Fibroblast of skin of abdomen (primary cell): ENCODE measurements around the gene MOGAT1. TPM values are rescaled to one million over a fixed set of nuclear protein-coding genes. Genes with fewer than 3 reads are reported as not detected.

Experiments
- DNase-seq: peaks from one replicate; pipeline ENCODE4 v3.0.0-alpha.2; 2013
- polyA plus RNA-seq, 2 experiments: library from polyadenylated mRNA; unstranded; fragments of 120-200 nt; gene quantifications; one replicate each; pipeline ENCODE4 v1.2.1, GENCODE V29; 2013; ENCODE audit not compliant: insufficient read length in 2 of 2

The MOGAT1 gene, protein sequence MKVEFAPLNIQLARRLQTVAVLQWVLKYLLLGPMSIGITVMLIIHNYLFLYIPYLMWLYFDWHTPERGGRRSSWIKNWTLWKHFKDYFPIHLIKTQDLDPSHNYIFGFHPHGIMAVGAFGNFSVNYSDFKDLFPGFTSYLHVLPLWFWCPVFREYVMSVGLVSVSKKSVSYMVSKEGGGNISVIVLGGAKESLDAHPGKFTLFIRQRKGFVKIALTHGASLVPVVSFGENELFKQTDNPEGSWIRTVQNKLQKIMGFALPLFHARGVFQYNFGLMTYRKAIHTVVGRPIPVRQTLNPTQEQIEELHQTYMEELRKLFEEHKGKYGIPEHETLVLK
- not detected for polyA plus RNA-seq (2013, experiment 1 of 2; ENCODE audit: insufficient read length)
- polyA plus RNA-seq (2013, experiment 2 of 2; ENCODE audit: insufficient read length): not detected

DNA sequence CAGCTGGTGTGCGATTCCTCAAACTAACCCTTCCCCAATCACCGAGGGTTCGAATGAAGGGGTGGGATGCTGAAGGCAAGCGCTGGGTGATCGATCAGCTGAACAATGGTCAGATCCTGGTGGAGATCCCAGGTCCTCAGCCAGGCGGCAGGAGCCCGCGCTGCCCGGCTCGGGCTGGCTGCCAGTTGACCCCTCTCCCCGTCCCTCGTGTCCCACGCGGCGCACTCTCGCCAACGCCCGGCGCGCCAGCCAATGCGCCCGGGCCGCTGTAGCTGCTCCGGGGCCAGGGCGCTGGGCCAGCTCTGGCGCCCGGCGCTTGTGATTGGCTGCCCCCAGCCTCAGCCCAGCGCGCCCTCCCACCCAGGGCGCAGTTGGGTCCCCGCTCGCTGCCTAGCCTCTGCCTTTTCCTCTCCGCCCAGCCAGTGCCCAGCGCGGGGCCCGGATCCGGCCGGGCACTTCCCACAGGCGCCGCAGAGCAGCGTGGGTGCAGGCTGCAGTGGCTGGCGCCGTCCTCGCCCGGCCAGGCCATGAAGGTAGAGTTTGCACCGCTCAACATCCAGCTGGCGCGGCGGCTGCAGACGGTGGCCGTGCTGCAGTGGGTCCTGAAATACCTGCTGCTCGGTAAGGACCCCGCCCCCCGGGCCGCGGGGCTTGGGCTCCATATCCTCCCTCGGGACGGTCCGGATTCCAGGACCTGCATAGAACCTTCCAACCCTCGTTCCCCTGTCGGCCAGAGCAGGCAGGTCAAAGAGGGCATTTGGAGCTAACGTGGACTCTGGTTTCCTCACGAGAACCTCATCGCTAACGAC, at the start of gene MOGAT1:
Gene MOGAT1 (plus strand): TSS at position 400 of the 809 bp plus-strand sequence. CDS start 128 bp downstream, at position 528.
- DNase-seq: no peak

DNA sequence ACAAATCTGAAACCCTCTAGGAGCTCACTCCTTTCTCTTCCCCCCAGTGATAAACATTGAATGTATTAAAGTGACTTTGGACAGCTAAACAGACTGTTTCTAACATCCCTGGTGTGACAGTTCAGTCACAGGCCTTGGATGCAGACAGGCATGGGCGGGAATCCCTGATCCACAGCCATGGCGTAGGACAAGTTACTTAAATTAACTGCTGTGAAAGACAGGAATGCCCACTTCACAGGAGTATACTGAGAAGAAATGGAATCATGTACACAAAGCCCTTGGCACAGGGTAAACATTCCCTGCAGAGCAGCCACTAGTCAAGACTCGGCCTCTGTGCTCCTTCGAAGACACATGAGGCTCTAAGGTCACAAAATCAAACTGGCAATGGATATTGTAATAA, 49.6 kb upstream of the MOGAT1 start:
- DNase-seq: no peak

DNA sequence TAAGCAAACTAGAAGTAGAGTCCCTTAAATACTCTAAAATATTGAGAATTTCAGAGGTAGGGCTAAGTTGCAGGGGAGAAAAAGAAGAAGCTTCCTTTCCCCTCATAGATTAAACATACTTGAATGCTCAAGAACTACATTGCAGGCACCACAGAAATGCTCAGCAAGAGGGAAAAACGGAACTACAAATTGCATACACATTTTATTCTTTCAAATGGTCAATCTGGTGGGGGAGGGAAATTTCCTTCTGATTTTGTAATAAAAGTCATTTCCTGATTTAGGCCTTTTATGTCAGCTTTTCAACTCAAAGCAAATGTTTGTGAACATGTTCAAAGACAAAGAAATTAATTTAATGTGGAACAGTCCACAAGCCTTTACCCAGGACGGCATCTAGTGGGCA, 48.5 kb upstream of the MOGAT1 start:
- DNase-seq: no peak

DNA sequence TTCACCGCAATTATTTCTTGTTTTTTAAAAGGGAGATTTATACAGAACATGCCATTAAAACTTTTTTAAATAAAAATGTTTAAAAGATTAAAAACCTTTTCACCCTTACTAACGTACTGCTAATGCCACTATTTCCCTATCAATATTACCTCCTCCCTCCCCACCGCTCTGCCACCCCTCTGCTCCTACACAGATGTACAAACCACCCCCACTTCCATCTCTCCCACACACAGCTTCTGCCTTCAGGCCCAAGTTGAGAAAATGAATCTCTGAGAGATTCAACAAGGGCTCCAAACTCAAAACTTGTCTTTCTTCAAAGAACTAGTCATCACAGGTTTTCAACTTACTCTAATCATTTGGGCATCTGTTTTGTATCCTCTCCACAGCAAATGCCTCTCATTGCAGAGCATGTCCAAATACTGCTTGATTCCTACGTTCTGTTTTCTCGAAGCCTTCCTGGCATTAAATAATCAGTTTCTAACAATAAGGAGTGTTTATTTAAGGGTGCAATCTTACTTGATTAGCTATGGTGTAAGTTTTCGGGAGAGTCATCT, 47.6 kb upstream of the MOGAT1 start:
- DNase-seq: no peak

DNA sequence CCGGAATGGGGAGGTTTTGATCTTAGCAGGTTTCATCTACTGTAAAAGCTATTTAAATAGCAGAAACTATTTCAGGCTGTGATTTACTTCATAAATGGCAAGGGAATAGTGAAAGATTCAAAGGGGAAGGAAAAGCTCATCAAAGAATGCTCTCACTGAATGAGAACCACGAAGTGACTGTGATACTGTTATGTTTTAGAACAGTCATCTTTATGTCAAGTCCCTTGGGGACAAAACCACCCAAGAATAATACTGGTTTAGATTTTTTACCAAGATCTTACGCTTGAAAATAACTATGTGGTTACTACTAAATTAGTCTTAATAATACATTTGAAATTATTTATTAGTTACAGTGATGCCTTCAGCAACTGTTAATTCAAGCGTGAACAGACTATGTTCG, 43.7 kb upstream of the MOGAT1 start:
- peak; percentile 46 for DNase-seq

DNA sequence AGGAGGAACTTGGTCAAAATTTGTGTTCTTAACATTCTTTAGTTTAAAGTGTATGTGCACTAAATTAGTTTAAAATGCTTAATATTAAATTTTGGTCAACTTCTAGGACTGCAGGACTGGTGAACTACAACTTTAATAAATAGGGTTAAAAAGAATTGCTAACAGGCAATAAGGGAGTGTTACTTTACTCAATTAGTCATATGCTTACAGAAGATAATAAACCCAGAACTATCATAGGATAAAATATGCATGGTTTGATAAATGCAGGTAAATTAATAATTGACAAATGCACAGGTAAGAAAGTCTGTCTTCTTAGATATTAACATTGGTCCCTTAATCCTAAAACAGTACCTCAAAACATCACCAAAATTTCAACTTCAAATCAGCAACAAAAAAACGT, 36.2 kb upstream of the MOGAT1 start:
- DNase-seq: no peak

DNA sequence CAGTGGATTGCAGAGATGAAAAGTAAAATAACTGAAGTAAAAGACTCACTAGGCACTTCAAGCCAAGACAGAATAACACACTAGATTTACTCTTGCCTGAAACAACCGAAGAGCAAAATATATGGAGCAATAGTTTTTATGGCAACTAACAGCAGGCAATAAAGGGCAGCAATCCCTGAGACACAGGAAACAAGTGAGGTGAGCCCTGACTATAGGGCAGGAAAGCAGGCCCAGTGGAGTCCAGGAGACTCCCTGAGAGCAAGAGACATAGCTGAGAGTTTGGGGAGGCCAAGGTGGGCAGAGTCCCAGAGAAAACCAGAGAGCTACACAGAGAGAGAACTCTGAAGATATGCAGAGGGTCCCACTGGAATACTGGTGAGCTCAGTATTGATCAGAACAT, 34.4 kb upstream of the MOGAT1 start:
- DNase-seq: no peak

DNA sequence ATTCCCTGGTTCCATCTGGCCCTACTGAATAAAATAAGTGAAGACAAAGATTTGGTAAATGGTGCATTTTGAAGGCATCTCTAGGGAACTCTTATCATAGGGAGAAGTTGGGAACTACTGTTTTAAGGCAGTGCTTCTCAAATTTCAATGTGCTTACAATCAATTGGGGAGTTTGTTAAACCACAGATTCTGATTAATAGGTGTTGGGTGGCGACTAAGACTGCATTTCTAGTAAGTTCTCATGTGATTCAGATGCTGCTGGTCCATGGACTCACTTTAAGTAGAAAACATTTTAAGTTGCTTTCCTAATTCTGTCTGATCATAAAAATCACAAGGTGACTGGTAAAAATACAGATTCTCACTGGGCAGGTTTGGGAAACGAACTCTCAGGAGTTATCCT, 30.1 kb upstream of the MOGAT1 start:
- DNase-seq: peak; percentile 21

DNA sequence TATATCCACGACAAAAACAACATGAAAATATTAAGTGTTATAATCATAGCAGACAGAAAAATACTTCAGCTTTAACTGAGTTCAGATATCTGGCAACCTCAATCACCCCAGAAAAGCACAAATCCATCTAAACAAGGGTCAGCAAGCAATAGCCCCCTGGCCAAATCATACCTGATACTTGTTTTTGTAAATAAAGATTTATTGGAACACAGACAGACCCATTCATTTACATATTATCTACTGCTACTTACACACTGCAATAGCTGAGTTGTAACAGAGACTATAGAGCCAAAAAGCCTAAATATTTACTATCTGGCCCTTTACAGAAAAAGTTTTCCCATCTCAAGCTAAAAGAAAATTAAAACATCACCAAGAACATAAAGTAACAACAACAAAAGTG, 28.3 kb upstream of the MOGAT1 start:
- DNase-seq: no peak

DNA sequence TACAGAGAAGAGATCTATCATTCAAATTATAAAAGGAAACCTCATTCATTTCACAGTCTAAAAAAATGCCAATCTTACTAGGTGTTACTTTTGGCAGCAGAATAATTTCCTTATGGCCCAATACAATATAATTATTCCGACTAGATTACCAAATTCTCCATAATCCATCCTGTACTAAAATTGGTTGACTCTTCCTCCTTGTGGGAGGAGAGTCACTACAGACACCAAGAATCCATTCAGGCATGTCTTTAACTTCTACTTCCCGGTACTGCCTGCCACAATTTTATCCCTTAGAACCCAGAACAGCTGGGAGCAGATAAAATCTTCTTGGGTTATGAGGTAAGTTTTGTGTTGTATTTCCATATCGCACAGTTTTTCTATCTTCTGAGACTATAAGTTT, 25.4 kb upstream of the MOGAT1 start:
- DNase-seq: no peak

DNA sequence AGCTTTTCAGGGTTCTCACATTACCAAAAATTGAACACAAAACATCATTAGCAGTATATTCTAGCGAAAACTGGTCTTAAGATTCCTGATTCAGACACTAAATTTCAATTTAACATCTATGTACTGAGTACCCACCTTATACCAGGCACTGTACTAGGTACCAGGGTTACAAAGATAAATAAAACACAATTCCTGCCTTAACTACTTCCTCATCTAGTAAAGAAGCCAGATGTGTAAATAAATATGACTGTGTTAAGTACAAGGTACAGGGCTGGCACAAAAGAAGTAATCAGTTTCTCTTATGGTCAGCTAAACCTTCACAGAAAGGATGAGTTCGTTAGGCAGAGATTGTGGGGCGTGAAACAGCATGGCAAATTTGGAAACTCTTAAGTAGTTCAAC, 21.7 kb upstream of the MOGAT1 start:
- no peak for DNase-seq

DNA sequence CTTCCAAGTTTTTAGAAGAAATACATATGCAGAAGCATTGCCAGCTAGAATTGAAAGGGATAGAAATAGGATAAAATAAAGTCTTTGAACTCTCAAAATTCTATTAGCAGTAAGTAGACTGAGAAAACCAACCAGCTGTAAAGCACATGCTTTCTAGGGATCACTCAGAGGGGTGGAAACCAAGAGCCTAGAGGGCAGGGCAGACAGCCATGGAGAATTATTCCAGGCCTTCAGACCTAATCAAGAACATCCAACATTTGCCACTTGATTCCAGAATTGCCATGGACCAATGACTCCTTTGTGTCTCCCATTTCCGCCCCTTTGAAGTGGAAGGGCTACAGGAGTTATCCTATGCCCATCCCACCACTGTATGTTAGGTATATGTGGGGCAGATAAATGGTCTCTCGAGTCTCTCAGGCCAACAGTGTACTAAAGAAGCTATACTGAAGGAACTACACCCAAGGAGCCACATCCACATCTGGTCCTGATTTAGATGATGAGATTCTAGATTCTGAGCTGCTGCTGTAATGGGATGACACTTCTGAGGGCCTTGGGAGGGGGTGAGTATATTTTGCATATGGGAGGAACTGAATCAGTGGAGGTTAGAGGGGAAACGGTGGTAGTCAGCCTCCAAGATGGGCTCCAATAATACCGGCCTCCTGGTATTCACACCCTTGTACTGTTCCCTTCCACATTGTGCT, 19.6 kb upstream of the MOGAT1 start:
- DNase-seq: peak; percentile 84

DNA sequence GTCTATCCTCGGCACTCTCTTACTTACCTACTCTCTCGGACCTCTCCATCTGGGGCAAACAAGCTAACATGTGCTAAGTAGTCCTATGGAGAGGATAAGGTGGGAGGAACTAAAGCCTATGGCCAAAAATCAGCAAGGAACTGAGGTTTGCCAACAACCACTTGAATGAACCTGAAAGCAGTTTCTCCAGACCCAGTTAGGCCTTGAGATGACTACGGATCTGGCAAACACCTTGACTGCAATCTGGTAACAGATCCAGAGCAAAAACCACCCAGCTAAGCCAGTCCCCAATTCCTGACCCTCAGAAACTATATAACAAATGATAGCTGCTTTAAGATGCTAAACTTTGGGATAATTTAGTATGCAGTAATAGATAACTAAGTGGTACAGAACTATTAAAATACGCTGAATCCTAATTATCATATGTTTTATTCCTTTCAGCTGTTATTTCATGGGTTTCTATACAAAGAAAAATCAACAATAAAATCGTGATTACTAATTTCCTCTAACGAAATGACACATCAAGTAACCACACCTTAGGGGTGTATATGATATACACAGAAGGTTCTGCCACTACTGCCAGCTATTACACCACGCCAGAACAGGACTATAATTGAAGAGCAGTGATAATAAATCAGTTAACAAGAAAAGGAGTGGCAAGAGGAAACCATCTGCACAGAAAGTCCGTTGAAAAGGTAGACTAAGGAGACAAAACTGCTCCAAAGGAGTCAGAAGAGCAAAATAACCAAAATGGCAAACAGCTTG, 18.8 kb upstream of the MOGAT1 start:
- no peak for DNase-seq

DNA sequence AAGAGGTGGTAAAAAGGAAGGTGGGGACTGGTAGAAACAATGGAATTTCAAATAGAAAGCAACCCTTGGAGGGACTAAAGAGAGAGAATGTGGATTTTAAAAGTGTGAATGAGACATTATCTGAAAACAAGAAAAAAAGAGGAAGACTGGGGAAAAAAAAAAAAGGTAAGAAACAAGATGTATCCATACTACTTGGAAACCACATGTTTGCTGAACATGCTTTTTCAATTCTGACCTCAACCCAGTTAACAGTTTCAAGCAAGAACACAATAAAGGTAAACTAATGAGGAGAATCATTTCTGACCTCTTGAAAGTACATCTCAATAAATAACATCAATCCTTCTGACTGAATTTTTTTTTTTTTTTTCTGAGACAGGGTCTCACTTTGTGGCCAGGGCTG, 18.2 kb upstream of the MOGAT1 start:
- no peak for DNase-seq

DNA sequence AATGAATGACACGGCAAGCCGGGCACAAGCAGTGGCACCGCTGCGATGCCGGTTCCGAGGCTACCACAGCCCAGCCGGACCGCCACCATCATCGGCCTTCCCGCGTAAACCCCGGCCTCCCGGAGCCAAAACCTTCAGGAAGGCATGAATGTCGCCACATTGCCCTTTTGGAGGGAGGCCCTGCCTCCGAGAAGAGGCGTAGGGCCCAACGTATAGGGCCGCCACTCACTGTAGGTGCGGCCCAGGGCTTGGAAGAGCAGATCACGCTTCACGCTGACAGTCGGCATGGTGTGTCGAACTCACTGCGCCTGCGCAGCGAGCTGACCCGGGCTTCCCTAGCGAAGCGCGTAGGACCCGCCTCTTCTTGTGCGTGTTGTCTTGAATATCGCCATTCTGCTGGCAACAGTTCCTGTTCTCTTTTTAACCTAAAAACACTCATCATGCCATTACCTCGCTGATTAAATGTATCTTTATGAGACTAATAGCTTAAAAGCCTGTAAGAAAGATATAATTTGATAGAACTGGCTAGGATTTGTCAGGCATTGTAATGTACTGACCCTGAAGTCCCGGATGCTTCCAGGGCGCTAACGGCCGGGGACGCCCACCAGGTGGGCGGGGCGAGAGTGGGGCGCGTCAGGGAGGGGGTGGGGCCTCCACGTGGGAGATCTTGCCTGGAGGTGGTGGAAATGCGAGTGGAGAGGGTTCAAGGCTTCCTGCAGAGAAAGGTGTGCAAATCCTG, 15.5 kb upstream of the MOGAT1 start, which contains the start of gene FARSB:
Gene FARSB (minus strand): TSS at position 306 of the 739 bp plus-strand sequence. CDS start 19 bp downstream, at position 287.
- peak; percentile 96 for DNase-seq

DNA sequence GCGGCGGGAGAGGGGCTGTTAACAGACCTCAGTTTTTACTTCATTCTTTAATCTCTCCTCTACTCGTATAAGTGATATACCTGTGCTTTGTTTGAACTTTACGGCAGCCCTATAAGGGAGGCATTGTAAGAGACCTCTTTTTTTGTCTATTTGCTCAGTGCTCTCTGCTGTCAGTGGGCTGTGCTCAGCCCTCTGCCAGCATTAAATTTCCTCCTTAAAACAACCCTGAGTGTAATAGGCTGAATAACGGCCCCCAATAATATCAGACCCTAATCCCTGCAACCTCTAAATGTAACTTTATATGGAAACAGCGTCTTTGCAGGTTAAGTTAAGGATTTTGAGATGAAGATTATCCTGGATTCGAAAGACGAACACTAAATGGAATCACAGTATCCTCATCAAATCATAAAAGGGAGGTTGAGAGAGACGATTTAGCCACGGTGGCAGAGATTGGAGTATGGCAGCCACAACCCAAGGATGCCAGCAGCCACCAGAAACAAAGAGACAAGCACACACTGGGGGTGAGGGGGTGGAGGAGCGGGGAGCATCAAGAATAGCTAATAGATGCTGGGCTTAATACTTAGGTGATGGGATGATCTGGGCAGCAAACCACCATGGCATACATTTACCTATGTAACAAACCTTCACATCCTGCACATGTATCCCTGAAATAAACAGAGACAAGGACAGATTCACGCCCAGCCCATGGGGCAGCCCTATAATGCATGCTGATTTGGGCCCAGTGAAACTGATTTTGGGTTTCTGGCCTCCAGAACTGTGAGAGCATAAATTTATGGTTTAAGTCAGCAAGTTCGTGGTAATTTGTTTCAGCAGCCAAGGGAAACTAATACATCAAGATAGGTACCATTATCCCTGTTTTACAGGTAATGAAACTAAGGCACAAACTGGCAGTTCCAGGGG, 14.7 kb upstream of the MOGAT1 start:
- DNase-seq: no peak

DNA sequence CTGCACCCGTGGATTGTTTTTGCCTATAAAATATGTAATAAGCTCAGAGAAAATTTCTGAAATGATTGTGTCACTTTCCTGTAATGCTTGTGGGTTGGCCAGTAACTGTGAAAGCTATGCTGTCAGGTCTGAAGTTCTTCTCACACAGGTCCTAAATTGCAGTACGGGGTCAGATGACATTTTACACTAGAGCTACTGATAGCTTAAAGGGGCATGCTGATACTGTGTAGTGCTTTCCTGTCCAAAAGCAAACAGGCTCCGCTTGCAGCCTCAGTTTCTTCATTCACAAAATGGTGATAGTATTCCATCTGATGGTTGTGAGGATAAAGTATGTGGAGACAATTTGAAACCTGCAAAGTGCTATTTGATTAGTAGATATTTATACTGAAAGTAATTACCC, 8.0 kb upstream of the MOGAT1 start:
- no peak for DNase-seq

DNA sequence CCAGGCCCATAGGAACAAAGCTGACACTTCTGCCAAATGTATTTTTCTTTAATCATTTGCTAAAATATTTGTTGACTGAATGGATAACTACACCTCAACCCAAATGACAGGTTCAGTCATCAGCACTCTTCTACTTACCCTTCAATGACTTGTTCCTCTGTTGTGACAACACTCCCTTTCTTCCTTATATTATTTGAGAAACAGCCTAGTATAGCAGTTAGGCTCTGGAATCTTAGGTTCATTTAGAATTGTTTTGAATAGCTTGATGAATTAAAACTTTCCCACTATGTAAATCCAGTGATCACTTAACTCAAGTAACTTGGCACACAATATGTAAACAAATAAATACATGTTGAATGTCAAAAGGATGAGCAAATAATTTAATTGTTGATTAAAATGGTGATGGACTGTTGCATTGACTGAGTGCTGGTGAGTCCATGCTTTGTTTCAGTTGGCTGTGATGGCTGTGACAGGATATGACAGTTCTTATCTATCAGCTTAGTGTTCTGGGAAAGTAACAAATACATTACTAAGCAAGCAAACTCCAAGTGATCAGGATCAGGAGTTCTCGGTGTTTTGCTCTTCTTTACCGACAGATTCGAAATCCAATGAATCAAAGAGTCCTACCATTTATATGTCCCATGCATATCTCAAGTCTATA, 2.8 kb upstream of the MOGAT1 start:
- no peak for DNase-seq

DNA sequence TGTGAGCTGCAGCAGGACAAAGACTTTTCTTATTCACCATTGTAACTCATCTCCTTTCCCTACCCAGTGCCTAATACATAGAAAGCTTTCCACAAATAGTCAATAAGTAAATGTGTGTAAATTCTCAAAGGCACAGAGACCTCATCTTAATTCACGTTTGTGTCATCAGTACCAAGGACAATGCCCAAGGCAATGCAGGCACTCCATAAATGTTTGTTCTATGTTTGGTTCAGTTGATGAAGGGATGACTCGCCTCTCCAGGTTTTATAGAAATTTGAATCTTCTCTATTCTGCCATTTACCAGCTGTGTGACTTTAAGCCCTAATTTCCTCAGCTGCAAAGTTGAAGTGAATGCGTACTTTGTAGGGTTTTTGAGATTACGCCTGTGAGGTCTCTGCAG, 2.1 kb upstream of the MOGAT1 start:
- DNase-seq: no peak
